CD14-positive monocyte (primary cell): ENCODE data around the gene RAB3C. TPM values are rescaled to one million over a fixed set of nuclear protein-coding genes. Genes with fewer than 3 reads are reported as not detected.

ENCODE experiments used
- DNase-seq, 3 donors: peaks; one replicate each; pipeline ENCODE4 v3.0.0-alpha.2; 2011 to 2022
- H2AFZ ChIP-seq: 2 replicates; pipeline ENCODE4 v1.6.0; 2012; ENCODE audit warnings: mild to moderate bottlenecking, low read depth, low read length, inconsistent platforms; ENCODE audit not compliant: insufficient read depth, poor library complexity, severe bottlenecking
- H3K27ac ChIP-seq, 2 donors: 1 replicate in 1 of 2; 2 replicates in 1 of 2; pipeline ENCODE4 v1.5.1; 2012 to 2013; ENCODE audit warnings: low read length in 2 of 2, control low read depth in 1 of 2, inconsistent platforms in 1 of 2, low read depth in 1 of 2, mild to moderate bottlenecking in 1 of 2
- H3K27me3 ChIP-seq, 2 donors: one replicate each; pipeline versions ENCODE4 v1.6.0 to v1.6.1; 2011 to 2013; ENCODE audit warnings: low read length in 2 of 2; ENCODE audit not compliant: control insufficient read depth in 2 of 2, insufficient read depth in 2 of 2
- H3K36me3 ChIP-seq, 2 donors: replicated peaks in 1 of 2; 1 replicate in 1 of 2; 2 replicates in 1 of 2; pipeline versions ENCODE4 v1.5.1 to v1.6.1; 2012 to 2013; ENCODE audit warnings: low read length in 2 of 2, control low read depth in 1 of 2, inconsistent platforms in 1 of 2, mild to moderate bottlenecking in 1 of 2; ENCODE audit not compliant: insufficient read depth in 2 of 2, control insufficient read depth in 1 of 2
- H3K4me1 ChIP-seq, 2 donors: 1 replicate in 1 of 2; 2 replicates in 1 of 2; pipeline versions ENCODE4 v1.5.1 to v1.6.1; 2012 to 2013; ENCODE audit warnings: low read length in 2 of 2, control low read depth in 1 of 2, inconsistent platforms in 1 of 2, mild to moderate bottlenecking in 1 of 2, moderate library complexity in 1 of 2; ENCODE audit not compliant: insufficient read depth in 2 of 2, control insufficient read depth in 1 of 2
- H3K4me2 ChIP-seq: replicated peaks from 2 replicates; pipeline ENCODE3; 2012; ENCODE audit warnings: low read length, moderate library complexity, mild to moderate bottlenecking; ENCODE audit not compliant: poor library complexity, severe bottlenecking; ENCODE audit errors: extremely low read depth
- H3K4me3 ChIP-seq, 3 experiments: fragments of 200-600 bp in 1 of 3; sonication (generic) in 1 of 3; replicated peaks in 1 of 3; 1 replicate in 2 of 3; 2 replicates in 1 of 3; pipeline ENCODE4 v1.5.1; 2011 to 2013; ENCODE audit warnings: low read length in 3 of 3, mild to moderate bottlenecking in 3 of 3, control low read depth in 2 of 3, low read depth in 2 of 3, inconsistent platforms in 1 of 3, moderate library complexity in 1 of 3
- H3K79me2 ChIP-seq: 2 replicates; pipeline ENCODE4 v1.6.0; 2012; ENCODE audit warnings: mild to moderate bottlenecking, control low read depth, inconsistent platforms, low read length, moderate library complexity; ENCODE audit not compliant: insufficient read depth
- H3K9ac ChIP-seq: 2 replicates; pipeline ENCODE4 v1.6.0; 2017; ENCODE audit warnings: low read length, mild to moderate bottlenecking; ENCODE audit not compliant: insufficient read depth, poor library complexity, severe bottlenecking
- H3K9me3 ChIP-seq, 2 donors: replicated peaks in 1 of 2; 1 replicate in 1 of 2; 2 replicates in 1 of 2; pipeline versions ENCODE4 v1.5.1 to v1.6.1; 2012 to 2013; ENCODE audit warnings: low read length in 2 of 2, control low read depth in 1 of 2; ENCODE audit not compliant: control insufficient read depth in 1 of 2, insufficient read depth in 1 of 2
- H4K20me1 ChIP-seq: 2 replicates; pipeline ENCODE4 v1.6.0; 2012; ENCODE audit warnings: mild to moderate bottlenecking, low read length, control low read depth, moderate library complexity; ENCODE audit not compliant: insufficient read depth
- H3K27ac Mint-ChIP-seq, 7 donors: one replicate each; pipeline ENCODE4 v1.8.0; 2020; ENCODE audit warnings: mild to moderate bottlenecking in 7 of 7, mixed read lengths in 7 of 7, moderate library complexity in 6 of 7, inconsistent platforms in 2 of 7
- H3K27me3 Mint-ChIP-seq, 3 donors: one replicate each; pipeline ENCODE4 v1.8.0; 2021 to 2022; ENCODE audit warnings: low read depth in 3 of 3, mild to moderate bottlenecking in 3 of 3, mixed read lengths in 3 of 3, moderate library complexity in 3 of 3, inconsistent platforms in 1 of 3
- H3K36me3 Mint-ChIP-seq, 2 donors: one replicate each; pipeline ENCODE4 v1.8.0; 2020; ENCODE audit warnings: mixed read lengths in 2 of 2, inconsistent platforms in 1 of 2, mild to moderate bottlenecking in 1 of 2
- H3K4me1 Mint-ChIP-seq: one replicate; pipeline ENCODE4 v1.8.0; 2020; ENCODE audit warnings: mild to moderate bottlenecking, mixed read lengths
- H3K4me3 Mint-ChIP-seq, 2 donors: one replicate each; pipeline ENCODE4 v1.8.0; 2020; ENCODE audit warnings: mild to moderate bottlenecking in 2 of 2, mixed read lengths in 2 of 2, moderate library complexity in 1 of 2
- H3K9me3 Mint-ChIP-seq, 7 donors: one replicate each; pipeline ENCODE4 v1.8.0; 2020 to 2022; ENCODE audit warnings: mixed read lengths in 7 of 7, mild to moderate bottlenecking in 6 of 7, moderate library complexity in 6 of 7, inconsistent platforms in 2 of 7
- CTCF ChIP-seq: fragments of 200-600 bp; IDR thresholded peaks from one replicate; pipeline ENCODE4 v1.8.0; 2022; ENCODE audit warnings: antibody characterized with exemption, mild to moderate bottlenecking
- WGBS: methylation state at CpG from one replicate; pipeline ENCODE4 v1.1.5; 2013; ENCODE audit warnings: missing lambda C conversion rate; ENCODE audit not compliant: insufficient coverage; 5-methylcytosine and 5-hydroxymethylcytosine counted together
- intact Hi-C, 2 donors: fragments of 100-400 bp; cut with micrococcal nuclease; formaldehyde crosslinking; loops; one replicate each; pipeline versions ENCODE4 v1.15.0 to v1.15.1; 2023
- polyA plus RNA-seq, 3 donors: library from polyadenylated mRNA; depleted of rRNA in 1 of 3; unstranded in 2 of 3; stranded (reverse) in 1 of 3; fragments of 300-500 nt in 2 of 3; fragments of >200 nt in 1 of 3; fragmentation: Illumina TruSeq in 2 of 3; gene quantifications; 1 replicate in 2 of 3; 2 replicates in 1 of 3; pipeline ENCODE4 v1.2.3, GENCODE V29; 2012 to 2021

The RAB3C gene
- polyA plus RNA-seq, 3 donors, result under 0.01 to 0.81 TPM; not detected in 1

DNA sequence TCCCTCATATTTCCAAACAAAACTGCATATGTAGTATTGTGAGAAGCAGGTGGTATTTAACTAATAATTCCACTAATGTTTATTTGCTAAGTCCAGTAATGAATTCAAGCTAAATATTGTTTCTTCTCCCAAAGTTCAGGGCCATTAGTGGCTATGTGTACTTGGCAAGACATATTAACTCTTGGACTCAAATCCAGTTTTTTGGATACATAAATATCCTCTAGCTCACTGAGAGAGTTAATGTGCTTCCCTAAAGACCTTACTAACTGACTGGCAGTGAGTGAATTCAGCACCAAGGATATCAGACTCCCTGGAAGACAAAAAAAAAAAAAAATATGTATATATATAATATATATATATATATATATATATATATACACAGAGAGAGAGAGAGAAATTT, 214.1 kb downstream of the RAB3C start:
- no peaks in the 10 kb centered on the region for H3K36me3 Mint-ChIP-seq
- Histone ChIP-seq H3K4me2 (no peak overlapping the region), H3K9ac (no peak overlapping the region), H2AFZ (no peak overlapping the region), H3K4me1 (no peaks in the 10 kb centered on the region), H3K36me3 (no peaks in the 10 kb centered on the region), H3K79me2 (no peaks in the 10 kb centered on the region), H3K9me3 (no peaks in the 10 kb centered on the region), H3K4me3 (no peak overlapping the region), H4K20me1 (no peaks in the 10 kb centered on the region), H3K27ac (no peak overlapping the region), H3K27me3 (no peaks in the 10 kb centered on the region)
- peaks cover 2% of the 10 kb centered on the region for H3K4me1 Mint-ChIP-seq
- peaks cover 0 to 2% (median 0%) of the 10 kb centered on the region in 7 donors for H3K9me3 Mint-ChIP-seq
- H3K27me3 Mint-ChIP-seq, result no peaks in the 10 kb centered on the region
- H3K4me3 Mint-ChIP-seq, result no peak overlapping the region
- H3K27ac Mint-ChIP-seq, result no peak overlapping the region
- intact Hi-C loops, result no loop called here
- DNase-seq, result no peak
- TF ChIP-seq CTCF, result no peak

DNA sequence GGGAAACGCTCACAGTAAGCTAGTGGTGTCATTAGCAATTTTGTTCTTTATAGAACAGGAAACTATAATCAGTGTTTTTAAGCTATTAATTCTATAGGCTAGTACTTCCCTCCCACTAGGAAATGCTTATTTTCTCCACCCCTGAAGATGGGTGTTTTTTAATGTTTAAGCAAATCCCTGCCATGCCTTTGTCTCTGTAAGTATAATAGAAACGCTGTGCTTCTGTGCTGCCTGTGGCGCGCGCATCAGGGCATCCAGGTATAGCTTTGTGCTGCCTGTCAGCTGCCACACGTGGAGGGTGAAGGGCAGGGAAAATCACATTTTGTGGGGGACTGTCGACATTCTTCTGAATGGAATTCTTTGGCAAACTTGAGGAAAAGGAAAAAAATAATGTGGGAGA, 217.5 kb downstream of the RAB3C start:
- Histone ChIP-seq H3K27me3 (no peaks in the 10 kb centered on the region), H3K27ac (no peak overlapping the region), H4K20me1 (no peaks in the 10 kb centered on the region), H3K9me3 (no peaks in the 10 kb centered on the region), H3K4me2 (no peak overlapping the region), H3K36me3 (no peaks in the 10 kb centered on the region), H3K79me2 (no peaks in the 10 kb centered on the region), H2AFZ (no peak overlapping the region), H3K4me1 (no peaks in the 10 kb centered on the region), H3K4me3 (no peak overlapping the region), H3K9ac (no peak overlapping the region)
- DNase-seq, result no peak
- TF ChIP-seq CTCF, result no peak
- WGBS, result 97% methylated on average over 5 of the region's 7 CpGs
- H3K27ac Mint-ChIP-seq, result peak overlapping the region in 1 of 7 donors; percentile 6
- intact Hi-C loops, result no loop called here
- H3K36me3 Mint-ChIP-seq, result no peaks in the 10 kb centered on the region
- peaks cover 0 to 2% (median 0%) of the 10 kb centered on the region in 7 donors for H3K9me3 Mint-ChIP-seq
- peaks cover 0 to 2% (median 0%) of the 10 kb centered on the region in 3 donors for H3K27me3 Mint-ChIP-seq
- no peak overlapping the region for H3K4me3 Mint-ChIP-seq
- H3K4me1 Mint-ChIP-seq, result peaks cover 2% of the 10 kb centered on the region
